PC-3 (cell line): ENCODE data around the gene ZNF396. TPM values are rescaled to one million over a fixed set of nuclear protein-coding genes. Genes with fewer than 3 reads are reported as not detected.

ENCODE experiments used
- ATAC-seq: fragments of 200-7000 bp; cut with Tn5 transposase; 2 replicates; pipeline ENCODE4 v1.9.1; 2020; ENCODE audit warnings: mild to moderate bottlenecking, moderate library complexity
- BruUV-seq: library from RNA; stranded (reverse); fragments of 400-500 nt; replicated peaks from 2 replicates; lab custom pipeline; 2021; lab: Mats Ljungman, UMichigan
- CTCF ChIA-PET: fragments of 300-600 bp; sonication (Branson Sonifier 250); formaldehyde crosslinking; loops from one replicate; lab custom pipeline; 2022; ENCODE audit warnings: antibody characterized with exemption; lab: Charles Lee
- POLR2A ChIA-PET: fragments of 300-600 bp; sonication (Branson Sonifier 250); formaldehyde crosslinking; loops from one replicate; lab custom pipeline; 2022; ENCODE audit warnings: antibody characterized with exemption; ENCODE audit not compliant: unreplicated experiment; lab: Charles Lee
- DNase-seq: peaks from one replicate; pipeline ENCODE4 v3.0.0-alpha.2; 2015
- H2AFZ ChIP-seq: fragments of 300-600 bp; sonication (generic); 2 replicates; pipeline ENCODE4 v1.6.0; 2016; ENCODE audit warnings: antibody characterized with exemption, low read length
- H3F3A ChIP-seq: fragments of 300-600 bp; sonication (generic); one replicate; pipeline ENCODE4 v1.6.0; 2017; ENCODE audit warnings: antibody characterized with exemption, low read length, control low read depth, mild to moderate bottlenecking; ENCODE audit not compliant: unreplicated experiment
- H3K27ac ChIP-seq: fragments of 300-600 bp; sonication (generic); 2 replicates; pipeline ENCODE4 v1.5.1; 2016; ENCODE audit warnings: mild to moderate bottlenecking, low read length
- H3K27me3 ChIP-seq: fragments of 300-600 bp; sonication (generic); 2 replicates; pipeline ENCODE4 v1.6.1; 2016; ENCODE audit warnings: low read length, mixed read lengths
- H3K36me3 ChIP-seq: fragments of 300-600 bp; sonication (generic); 2 replicates; pipeline ENCODE4 v1.6.1; 2016; ENCODE audit warnings: low read depth, mixed run types, low read length, mixed read lengths
- H3K4me1 ChIP-seq: fragments of 300-600 bp; sonication (generic); 2 replicates; pipeline ENCODE4 v1.5.1; 2016; ENCODE audit warnings: low read length; ENCODE audit not compliant: insufficient read depth
- H3K4me2 ChIP-seq: fragments of 300-600 bp; sonication (generic); 2 replicates; pipeline ENCODE4 v1.6.0; 2016; ENCODE audit warnings: low read length
- H3K4me3 ChIP-seq: fragments of 300-600 bp; sonication (generic); 2 replicates; pipeline ENCODE4 v1.5.1; 2016; ENCODE audit warnings: mild to moderate bottlenecking, low read length, mixed read lengths
- H3K79me2 ChIP-seq: fragments of 300-600 bp; sonication (generic); 2 replicates; pipeline ENCODE4 v1.6.1; 2017; ENCODE audit warnings: low read length, mixed read lengths
- H3K9ac ChIP-seq: fragments of 300-600 bp; sonication (generic); 2 replicates; pipeline ENCODE4 v1.6.0; 2016; ENCODE audit warnings: mild to moderate bottlenecking, low read length
- H3K9me2 ChIP-seq: fragments of 300-600 bp; sonication (generic); replicated peaks from 2 replicates; pipeline ENCODE4 v1.6.1; 2016; ENCODE audit warnings: mixed run types, low read length, mixed read lengths
- H3K9me3 ChIP-seq: fragments of 300-600 bp; sonication (generic); 2 replicates; pipeline ENCODE4 v1.6.1; 2016; ENCODE audit warnings: low read length, mixed read lengths
- H4K20me1 ChIP-seq: fragments of 300-600 bp; sonication (generic); 2 replicates; pipeline ENCODE4 v1.6.1; 2016; ENCODE audit warnings: low read length, mixed read lengths
- EZH2 ChIP-seq: fragments of 300-600 bp; sonication (generic); IDR thresholded peaks from one replicate; pipeline ENCODE4 v1.6.1; 2017; ENCODE audit warnings: antibody characterized with exemption, mild to moderate bottlenecking, low read length; ENCODE audit not compliant: unreplicated experiment
- EZH2phosphoT487 ChIP-seq: fragments of 300-600 bp; sonication (generic); IDR thresholded peaks from 2 replicates; pipeline ENCODE4 v1.6.1; 2018; ENCODE audit warnings: mild to moderate bottlenecking, antibody characterized with exemption, low read length, borderline replicate concordance
- intact Hi-C: fragments of 100-400 bp; cut with micrococcal nuclease; formaldehyde crosslinking; loops from 2 replicates; pipeline ENCODE4 v1.9.0; 2023
- total RNA-seq: library from RNA; depleted of rRNA; stranded (reverse); fragments of >200 nt; gene quantifications from 2 replicates; pipeline ENCODE4 v1.2.3, GENCODE V29; 2014
- TF ChIP-seq, protein P1 (sequence below): fragments of 300-600 bp; sonication (generic); conservative IDR thresholded peaks from 2 replicates; pipeline ENCODE4 v1.5.1; 2017; ENCODE audit warnings: antibody characterized with exemption, low read depth, mild to moderate bottlenecking, low read length

Gene ZNF396
- total RNA-seq, 1 experiment from 2014 or later, result 0.95 TPM

DNA sequence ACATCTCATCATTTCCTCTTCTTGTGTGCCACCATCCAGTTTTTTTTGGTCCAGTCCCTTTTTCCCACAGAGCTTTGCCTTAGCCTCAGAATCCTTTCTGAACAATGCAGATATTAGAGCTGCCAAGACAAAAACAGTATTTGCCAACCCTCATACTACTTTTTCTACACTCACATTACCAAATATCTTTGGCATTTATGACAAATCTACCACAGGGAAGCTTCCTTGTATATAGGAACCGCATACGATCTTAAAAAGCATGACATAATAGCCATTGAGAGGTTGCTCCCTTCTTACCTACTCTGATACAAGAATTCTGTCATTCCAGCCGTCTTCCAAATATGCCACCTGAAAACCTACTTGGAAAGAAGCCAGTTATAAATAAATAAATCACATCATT, 42.3 kb downstream of the ZNF396 start:
- Histone ChIP-seq H3K9ac (no peak overlapping the region), H3K36me3 (peaks cover 26% of the 10 kb centered on the region), H3K4me3 (no peak overlapping the region), H3F3A (no peaks in the 10 kb centered on the region), H3K9me2 (no peaks in the 10 kb centered on the region), H4K20me1 (no peaks in the 10 kb centered on the region), H3K9me3 (no peaks in the 10 kb centered on the region), H3K27me3 (no peaks in the 10 kb centered on the region), H3K4me1 (no peaks in the 10 kb centered on the region), H2AFZ (no peak overlapping the region), H3K27ac (no peak overlapping the region), H3K4me2 (no peak overlapping the region), H3K79me2 (no peaks in the 10 kb centered on the region)
- DNase-seq (peak; percentile 10), ATAC-seq (no peak)
- no TSS peak for BruUV-seq
- ChIA-PET POLR2A (no interaction called here), CTCF (no interaction called here)
- no peak for TF ChIP-seq EZH2phosphoT487
- TF ChIP-seq, protein P1, sequence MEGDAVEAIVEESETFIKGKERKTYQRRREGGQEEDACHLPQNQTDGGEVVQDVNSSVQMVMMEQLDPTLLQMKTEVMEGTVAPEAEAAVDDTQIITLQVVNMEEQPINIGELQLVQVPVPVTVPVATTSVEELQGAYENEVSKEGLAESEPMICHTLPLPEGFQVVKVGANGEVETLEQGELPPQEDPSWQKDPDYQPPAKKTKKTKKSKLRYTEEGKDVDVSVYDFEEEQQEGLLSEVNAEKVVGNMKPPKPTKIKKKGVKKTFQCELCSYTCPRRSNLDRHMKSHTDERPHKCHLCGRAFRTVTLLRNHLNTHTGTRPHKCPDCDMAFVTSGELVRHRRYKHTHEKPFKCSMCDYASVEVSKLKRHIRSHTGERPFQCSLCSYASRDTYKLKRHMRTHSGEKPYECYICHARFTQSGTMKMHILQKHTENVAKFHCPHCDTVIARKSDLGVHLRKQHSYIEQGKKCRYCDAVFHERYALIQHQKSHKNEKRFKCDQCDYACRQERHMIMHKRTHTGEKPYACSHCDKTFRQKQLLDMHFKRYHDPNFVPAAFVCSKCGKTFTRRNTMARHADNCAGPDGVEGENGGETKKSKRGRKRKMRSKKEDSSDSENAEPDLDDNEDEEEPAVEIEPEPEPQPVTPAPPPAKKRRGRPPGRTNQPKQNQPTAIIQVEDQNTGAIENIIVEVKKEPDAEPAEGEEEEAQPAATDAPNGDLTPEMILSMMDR, result no peak
- TF ChIP-seq EZH2, result no peak
- intact Hi-C loops, result no loop called here

DNA sequence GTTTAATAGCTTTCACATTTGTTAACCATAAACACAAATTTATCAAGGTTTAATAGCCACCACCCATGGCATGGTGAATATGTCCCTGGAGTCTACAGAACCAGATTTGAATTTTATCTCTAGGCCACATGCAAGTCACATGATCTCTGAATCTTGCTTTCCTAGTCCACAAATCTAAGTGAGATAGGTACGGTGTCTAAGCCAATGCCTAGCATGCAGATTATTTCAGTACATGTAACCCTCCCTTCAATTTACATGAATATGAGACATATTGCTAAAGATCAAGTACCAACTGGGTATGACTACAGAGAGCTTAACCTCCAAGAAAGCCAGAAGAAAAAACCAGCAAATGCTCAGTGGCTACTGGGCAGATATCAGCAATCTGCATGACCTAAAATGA, 42.9 kb downstream of the ZNF396 start:
- H3K4me1 ChIP-seq, result no peaks in the 10 kb centered on the region
- no peaks in the 10 kb centered on the region for H3K27me3 ChIP-seq
- no peak overlapping the region for H3K9ac ChIP-seq
- intact Hi-C loops, result no loop called here
- no peak for ATAC-seq
- POLR2A ChIA-PET, result no interaction called here
- H2AFZ ChIP-seq, result no peak overlapping the region
- CTCF ChIA-PET, result no interaction called here
- H3K79me2 ChIP-seq, result no peaks in the 10 kb centered on the region
- no peak for TF ChIP-seq EZH2
- no peak for TF ChIP-seq EZH2phosphoT487
- TF ChIP-seq, protein P1, result no peak
- no peaks in the 10 kb centered on the region for H3K9me2 ChIP-seq
- no peak overlapping the region for H3K27ac ChIP-seq
- H3K4me2 ChIP-seq, result no peak overlapping the region
- H3K36me3 ChIP-seq, result peaks cover 21% of the 10 kb centered on the region
- no peak for DNase-seq
- BruUV-seq, result no TSS peak
- no peaks in the 10 kb centered on the region for H3K9me3 ChIP-seq
- no peak overlapping the region for H3K4me3 ChIP-seq
- H3F3A ChIP-seq, result no peaks in the 10 kb centered on the region
- H4K20me1 ChIP-seq, result no peaks in the 10 kb centered on the region

DNA sequence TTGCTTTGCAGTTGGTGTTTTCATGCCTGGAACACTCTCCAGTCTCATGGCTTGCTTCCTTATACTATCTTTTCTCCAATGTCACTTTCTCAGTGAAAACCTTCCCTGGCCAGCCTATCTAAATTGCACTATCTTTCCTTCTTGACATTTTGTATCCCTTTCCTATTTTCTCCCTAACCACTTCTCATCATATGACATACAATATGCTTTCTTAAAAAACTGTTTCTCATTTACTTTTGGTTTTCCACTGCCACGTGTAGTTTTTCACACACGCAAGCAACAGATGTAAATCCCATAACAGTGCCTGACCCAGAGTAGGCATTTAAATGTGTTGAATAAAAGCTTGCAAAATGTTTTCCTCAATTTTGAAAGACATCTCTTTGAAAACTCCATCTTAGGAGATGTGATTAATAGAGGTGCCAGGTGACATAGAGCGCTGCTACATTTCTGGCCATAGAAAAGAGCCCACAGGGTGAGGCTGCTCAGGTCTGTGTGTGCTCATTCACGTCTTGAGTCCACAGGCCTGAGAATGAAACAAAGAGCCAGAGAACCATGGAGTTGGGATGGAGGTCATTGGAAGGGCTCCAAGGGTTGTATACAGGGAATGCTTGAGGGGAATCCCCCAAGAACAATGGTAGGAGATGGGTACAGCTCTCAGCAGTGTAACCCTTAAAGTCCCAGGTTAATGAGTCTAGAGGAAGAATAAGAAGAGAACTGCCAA, 45.6 kb downstream of the ZNF396 start:
- H3F3A ChIP-seq, result no peaks in the 10 kb centered on the region
- H3K4me3 ChIP-seq, result no peak overlapping the region
- no peaks in the 10 kb centered on the region for H3K9me2 ChIP-seq
- BruUV-seq, result no TSS peak
- peaks cover 6% of the 10 kb centered on the region; the same call in 1 of the 2 replicates for H3K36me3 ChIP-seq
- ATAC-seq (no peak), DNase-seq (no peak)
- H3K27ac ChIP-seq, result no peak overlapping the region
- no peaks in the 10 kb centered on the region for H3K79me2 ChIP-seq
- ChIA-PET CTCF (no interaction called here), POLR2A (no interaction called here)
- H4K20me1 ChIP-seq, result no peaks in the 10 kb centered on the region
- no peak overlapping the region for H3K4me2 ChIP-seq
- H3K4me1 ChIP-seq, result no peaks in the 10 kb centered on the region
- no peak overlapping the region for H3K9ac ChIP-seq
- TF ChIP-seq EZH2phosphoT487, result no peak
- no peak for TF ChIP-seq EZH2
- TF ChIP-seq, protein P1, result no peak
- no peaks in the 10 kb centered on the region for H3K27me3 ChIP-seq
- intact Hi-C loops, result no loop called here
- no peaks in the 10 kb centered on the region for H3K9me3 ChIP-seq
- H2AFZ ChIP-seq, result no peak overlapping the region
